Endothelial cell (in vitro differentiated cells): ENCODE results near the gene GUCD1. TPM values are rescaled to one million over a fixed set of nuclear protein-coding genes. Genes with fewer than 3 reads are reported as not detected.

ENCODE experiments used
- DNase-seq: peaks from one replicate; pipeline ENCODE4 v3.0.0; 2021; ENCODE audit warnings: low spot score
- H3K27ac Mint-ChIP-seq: one replicate; pipeline ENCODE4 v1.8.0; 2021; ENCODE audit warnings: mixed read lengths, inconsistent platforms; ENCODE audit not compliant: unreplicated experiment
- H3K27me3 Mint-ChIP-seq: one replicate; pipeline ENCODE4 v1.8.0; 2021; ENCODE audit warnings: mild to moderate bottlenecking, moderate library complexity, mixed read lengths, inconsistent platforms; ENCODE audit not compliant: unreplicated experiment
- H3K36me3 Mint-ChIP-seq: one replicate; pipeline ENCODE4 v1.8.0; 2021; ENCODE audit warnings: mild to moderate bottlenecking, low read depth, mixed read lengths, inconsistent platforms; ENCODE audit not compliant: unreplicated experiment
- H3K4me1 Mint-ChIP-seq: one replicate; pipeline ENCODE4 v1.8.0; 2021; ENCODE audit warnings: mild to moderate bottlenecking, mixed read lengths, inconsistent platforms; ENCODE audit not compliant: unreplicated experiment
- H3K4me3 Mint-ChIP-seq: one replicate; pipeline ENCODE4 v1.8.0; 2021; ENCODE audit warnings: mild to moderate bottlenecking, mixed read lengths, inconsistent platforms; ENCODE audit not compliant: unreplicated experiment
- H3K9me3 Mint-ChIP-seq: one replicate; pipeline ENCODE4 v1.8.0; 2021; ENCODE audit warnings: mixed read lengths, inconsistent platforms; ENCODE audit not compliant: unreplicated experiment
- total RNA-seq: library from RNA; stranded (reverse); fragmentation: NEBNext Ultra II Directional; extraction: Animal tissue kit (Norgen Biotek cat#: 25700); gene quantifications from one replicate; pipeline ENCODE4 v1.2.1, GENCODE V29; 2021; ENCODE audit not compliant: unreplicated experiment
- TF ChIP-seq, protein P1 (sequence below): fragments of 200-600 bp; sonication (generic); IDR thresholded peaks from one replicate; pipeline ENCODE4 v1.5.0; 2021; ENCODE audit warnings: antibody characterized with exemption; ENCODE audit not compliant: unreplicated experiment

The GUCD1 gene
- total RNA-seq, 1 donor from 2014 or later, result 83.8 TPM

DNA sequence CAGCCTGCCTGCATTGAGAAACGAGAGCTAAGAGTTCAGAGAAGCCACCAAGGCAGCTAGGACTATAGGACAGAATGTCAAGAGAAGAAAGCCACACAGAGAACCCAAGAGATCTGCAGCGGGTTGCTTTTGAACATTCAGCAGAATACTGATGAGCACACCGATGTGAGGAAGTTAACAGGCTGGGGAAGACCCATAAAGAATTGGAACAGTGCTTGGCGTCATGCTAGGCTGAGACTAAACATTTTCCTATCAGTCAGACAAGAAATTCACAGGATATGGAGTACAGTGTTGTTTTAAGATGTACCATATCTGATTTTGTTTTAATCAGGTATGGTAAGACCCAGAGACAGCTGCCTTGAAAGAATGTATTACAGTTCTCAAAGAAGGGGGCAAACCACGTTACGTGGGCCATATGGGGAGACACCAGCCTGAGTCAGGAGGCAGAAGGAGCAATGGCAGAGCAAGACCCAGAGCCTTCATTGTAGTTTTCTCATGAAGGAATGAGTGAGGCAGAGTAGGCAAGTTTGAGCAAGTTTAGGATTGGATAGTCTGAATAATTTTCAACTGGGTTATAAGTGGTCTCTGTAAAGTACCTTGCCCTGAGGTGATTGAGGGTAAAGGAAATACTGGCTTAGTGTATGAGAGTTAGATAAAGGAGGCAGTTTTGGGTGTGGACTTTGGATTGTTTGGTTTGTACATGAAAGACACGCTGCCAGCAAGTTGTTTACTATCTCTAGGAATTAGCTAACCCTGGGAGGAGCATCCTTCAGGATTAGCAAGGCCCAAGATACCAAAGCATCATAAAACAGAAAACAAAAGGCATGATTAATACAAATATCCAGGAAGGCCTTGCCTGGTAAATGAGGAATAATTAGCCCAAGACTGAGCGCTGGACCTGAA is 23.7 kb upstream of the GUCD1 start:
- Mint-ChIP-seq H3K9me3 (no peaks in the 10 kb centered on the region), H3K36me3 (peaks cover 17% of the 10 kb centered on the region), H3K4me3 (no peak overlapping the region), H3K27ac (no peak overlapping the region), H3K4me1 (no peaks in the 10 kb centered on the region), H3K27me3 (peaks cover 6% of the 10 kb centered on the region)
- TF ChIP-seq, protein P1, sequence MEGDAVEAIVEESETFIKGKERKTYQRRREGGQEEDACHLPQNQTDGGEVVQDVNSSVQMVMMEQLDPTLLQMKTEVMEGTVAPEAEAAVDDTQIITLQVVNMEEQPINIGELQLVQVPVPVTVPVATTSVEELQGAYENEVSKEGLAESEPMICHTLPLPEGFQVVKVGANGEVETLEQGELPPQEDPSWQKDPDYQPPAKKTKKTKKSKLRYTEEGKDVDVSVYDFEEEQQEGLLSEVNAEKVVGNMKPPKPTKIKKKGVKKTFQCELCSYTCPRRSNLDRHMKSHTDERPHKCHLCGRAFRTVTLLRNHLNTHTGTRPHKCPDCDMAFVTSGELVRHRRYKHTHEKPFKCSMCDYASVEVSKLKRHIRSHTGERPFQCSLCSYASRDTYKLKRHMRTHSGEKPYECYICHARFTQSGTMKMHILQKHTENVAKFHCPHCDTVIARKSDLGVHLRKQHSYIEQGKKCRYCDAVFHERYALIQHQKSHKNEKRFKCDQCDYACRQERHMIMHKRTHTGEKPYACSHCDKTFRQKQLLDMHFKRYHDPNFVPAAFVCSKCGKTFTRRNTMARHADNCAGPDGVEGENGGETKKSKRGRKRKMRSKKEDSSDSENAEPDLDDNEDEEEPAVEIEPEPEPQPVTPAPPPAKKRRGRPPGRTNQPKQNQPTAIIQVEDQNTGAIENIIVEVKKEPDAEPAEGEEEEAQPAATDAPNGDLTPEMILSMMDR, result no peak
- DNase-seq, result no peak

DNA sequence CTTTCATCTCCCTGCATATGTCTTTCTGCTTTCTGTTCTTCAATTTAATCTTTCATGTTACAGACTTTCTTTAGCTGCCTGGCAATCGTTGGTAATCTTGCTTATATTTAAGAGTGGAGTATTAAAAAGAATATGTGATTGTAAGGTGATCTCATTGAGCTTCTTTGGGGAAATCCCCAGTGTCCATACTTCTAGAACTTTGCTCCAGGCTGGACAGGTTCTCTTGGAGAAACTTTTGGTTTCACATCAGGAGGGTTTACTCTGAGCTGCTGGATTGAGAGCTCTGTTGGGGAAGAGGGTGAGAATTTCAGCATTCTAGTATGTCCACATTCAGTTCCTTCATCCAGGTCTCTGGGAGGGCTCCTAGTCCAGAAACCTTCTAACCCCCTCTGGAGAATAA is 21.8 kb upstream of the GUCD1 start:
- TF ChIP-seq, protein P1, result no peak
- Mint-ChIP-seq H3K4me1 (no peaks in the 10 kb centered on the region), H3K27ac (no peak overlapping the region), H3K4me3 (no peak overlapping the region), H3K36me3 (peaks cover 29% of the 10 kb centered on the region), H3K27me3 (peaks cover 6% of the 10 kb centered on the region), H3K9me3 (no peaks in the 10 kb centered on the region)
- no peak for DNase-seq

DNA sequence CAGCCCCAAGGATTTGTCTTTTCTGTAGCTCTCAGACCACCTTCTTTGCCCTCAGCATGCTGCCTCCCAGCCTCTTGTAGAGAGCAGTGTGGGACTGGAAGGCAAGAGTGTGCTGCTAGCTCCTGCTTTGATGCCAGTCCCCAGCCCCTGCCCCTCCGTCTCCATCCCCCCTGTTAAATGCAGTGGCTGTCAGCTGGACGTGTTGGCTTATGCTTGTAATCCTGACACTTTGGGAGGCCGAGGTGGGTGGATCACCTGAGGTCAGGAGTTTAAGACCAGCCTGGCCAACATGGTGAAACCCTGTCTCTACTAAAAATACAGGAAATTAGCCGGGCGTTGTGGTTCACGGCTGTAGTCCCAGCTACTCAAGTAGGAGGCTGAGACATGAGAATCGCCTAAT is 16.3 kb upstream of the GUCD1 start:
- Mint-ChIP-seq H3K27me3 (peaks cover 2% of the 10 kb centered on the region), H3K27ac (no peak overlapping the region), H3K4me1 (no peaks in the 10 kb centered on the region), H3K4me3 (no peak overlapping the region), H3K36me3 (peaks cover 40% of the 10 kb centered on the region), H3K9me3 (no peaks in the 10 kb centered on the region)
- no peak for DNase-seq
- TF ChIP-seq, protein P1, result no peak

DNA sequence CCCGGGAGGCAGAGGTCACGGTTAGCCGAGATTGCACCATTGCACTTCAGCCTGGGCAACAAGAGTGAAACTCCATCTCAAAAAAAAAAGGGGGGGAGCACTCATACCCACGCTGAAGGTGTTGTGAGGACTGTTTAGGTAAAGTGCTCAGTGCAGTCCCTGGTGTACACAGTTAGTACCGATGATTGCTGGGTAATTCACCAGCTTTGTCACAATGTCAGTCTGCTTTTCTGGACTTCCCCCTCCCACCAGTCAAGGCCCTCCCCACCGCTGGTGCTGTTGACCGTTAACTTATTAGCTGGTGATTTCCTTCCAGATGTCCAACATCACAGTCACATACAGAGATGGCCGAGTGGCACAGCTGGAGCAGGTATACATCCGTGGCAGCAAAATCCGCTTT is 12.7 kb upstream of the GUCD1 start:
- Mint-ChIP-seq H3K4me1 (no peaks in the 10 kb centered on the region), H3K4me3 (no peak overlapping the region), H3K36me3 (peaks cover 19% of the 10 kb centered on the region), H3K9me3 (no peaks in the 10 kb centered on the region), H3K27ac (no peak overlapping the region), H3K27me3 (no peaks in the 10 kb centered on the region)
- TF ChIP-seq, protein P1, result no peak
- no peak for DNase-seq

DNA sequence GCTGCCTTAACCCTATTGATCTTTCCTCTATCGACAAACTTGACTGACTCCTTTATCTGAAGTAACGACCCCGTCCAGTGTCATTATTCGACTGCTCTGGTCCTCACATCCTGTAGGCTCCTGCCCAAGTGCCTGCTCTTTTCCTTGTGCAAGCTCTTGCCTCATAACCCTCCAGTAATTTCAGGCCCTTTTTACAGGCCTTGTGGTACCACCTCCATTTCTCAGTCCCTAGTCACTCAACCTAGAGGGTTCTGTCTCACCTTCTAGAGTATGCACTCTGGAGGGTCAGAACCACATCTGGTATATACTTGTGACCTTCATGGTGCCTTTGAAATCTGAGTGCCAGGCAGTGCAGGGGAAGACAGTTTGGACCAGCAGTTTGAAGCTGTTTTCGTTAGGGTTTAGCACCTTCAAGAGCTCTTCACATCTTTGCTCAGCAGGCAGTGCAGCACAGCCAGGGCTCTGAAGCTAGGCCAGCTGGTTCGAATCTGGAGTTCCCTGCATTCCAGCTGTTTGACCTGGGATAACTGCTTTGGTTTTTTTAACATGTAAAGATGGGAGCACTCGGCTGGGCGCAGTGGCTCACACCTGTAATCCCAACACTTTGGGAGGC is 12.1 kb upstream of the GUCD1 start:
- H3K9me3 Mint-ChIP-seq, result no peaks in the 10 kb centered on the region
- no peaks in the 10 kb centered on the region for H3K4me1 Mint-ChIP-seq
- no peaks in the 10 kb centered on the region for H3K27me3 Mint-ChIP-seq
- TF ChIP-seq, protein P1, result no peak
- DNase-seq, result no peak
- H3K36me3 Mint-ChIP-seq, result peaks cover 17% of the 10 kb centered on the region
- no peak overlapping the region for H3K4me3 Mint-ChIP-seq
- peak overlapping the region; percentile 6 for H3K27ac Mint-ChIP-seq
